WERI-Rb-1 (cell line): ENCODE results near the gene SIGLEC8.
"Not testable (repeated sequence)": the region's sequence is repeated elsewhere in the genome, so short reads cannot be mapped to it uniquely, and the experiment has no call there.

Experiments
- DNase-seq: peaks from one replicate; pipeline ENCODE4 v3.0.0-alpha.2; 2020
- H3K27ac ChIP-seq: fragments of 250-450 bp; sonication (Bioruptor Pico); 2 replicates; pipeline ENCODE4 v1.5.1; 2020; ENCODE audit warnings: mild to moderate bottlenecking, moderate library complexity
- H3K27me3 ChIP-seq: fragments of 250-450 bp; sonication (Bioruptor Pico); 2 replicates; pipeline ENCODE4 v1.5.1; 2021; ENCODE audit warnings: mild to moderate bottlenecking, low read depth, moderate library complexity; ENCODE audit not compliant: insufficient read depth, severe bottlenecking
- H3K36me3 ChIP-seq: fragments of 250-450 bp; sonication (Bioruptor Pico); 2 replicates; pipeline ENCODE4 v1.5.1; 2020; ENCODE audit warnings: mild to moderate bottlenecking, moderate library complexity
- H3K4me3 ChIP-seq: 2 replicates; pipeline ENCODE4 v1.5.1; 2011; ENCODE audit warnings: low read depth, mild to moderate bottlenecking, control low read depth, low read length
- H3K9me3 ChIP-seq: fragments of 250-450 bp; sonication (Bioruptor Pico); 2 replicates; pipeline ENCODE4 v1.5.1; 2021; ENCODE audit warnings: mild to moderate bottlenecking, moderate library complexity; ENCODE audit not compliant: severe bottlenecking
- CTCF ChIP-seq: IDR thresholded peaks from 2 replicates; pipeline ENCODE4 v1.5.1; 2011; ENCODE audit warnings: low read depth, mild to moderate bottlenecking, control low read depth, inconsistent platforms, low read length

The SIGLEC8 gene

GRCh38 chr19:51503286-51503817 is 45.1 kb upstream of the SIGLEC8 start:
- TF ChIP-seq CTCF: no peak
- Histone ChIP-seq H3K27me3 (peaks cover 87% of the 10 kb centered on the region), H3K36me3 (no peaks in the 10 kb centered on the region), H3K4me3 (no peak overlapping the region), H3K27ac (no peak overlapping the region), H3K9me3 (no peaks in the 10 kb centered on the region)
- no peak for DNase-seq

GRCh38 chr19:51501594-51502263 is 43.5 kb upstream of the SIGLEC8 start, which contains the start of gene SIGLEC12:
TSS of gene SIGLEC12 (minus strand) at chr19:51501800. CDS start at chr19:51501733, 67 bp downstream.
- H3K27me3 ChIP-seq: peaks cover 89% of the 10 kb centered on the region
- H3K4me3 ChIP-seq: no peak within 1 kb of the TSS
- TF ChIP-seq CTCF: no peak
- no peaks in the 10 kb centered on the region for H3K9me3 ChIP-seq
- no peak within 1 kb of the TSS for H3K27ac ChIP-seq
- H3K36me3 ChIP-seq: no peaks in the 10 kb centered on the region
- no peak for DNase-seq

GRCh38 chr19:51500931-51501330 is 42.7 kb upstream of the SIGLEC8 start:
- H3K4me3 ChIP-seq, H3K9me3 ChIP-seq: not testable (repeated sequence)

GRCh38 chr19:51497666-51498065 is 39.4 kb upstream of the SIGLEC8 start:
- H3K36me3 ChIP-seq: no peaks in the 10 kb centered on the region
- TF ChIP-seq CTCF: no peak
- H3K9me3 ChIP-seq: no peaks in the 10 kb centered on the region
- DNase-seq: no peak
- no peak overlapping the region for H3K27ac ChIP-seq
- peaks cover 84% of the 10 kb centered on the region for H3K27me3 ChIP-seq
- H3K4me3 ChIP-seq: no peak overlapping the region

More at GRCh38 chr19:51500931-51501330, 42.7 kb upstream of the SIGLEC8 start:
- H3K27ac ChIP-seq, DNase-seq, H3K36me3 ChIP-seq: not testable (repeated sequence)
- peaks cover 89% of the 10 kb centered on the region for H3K27me3 ChIP-seq

- H3K27me3 ChIP-seq: peaks cover 89% of the 10 kb centered on the region
- no peak for DNase-seq
Observed at GRCh38 chr19:51493776-51494175, 35.5 kb upstream of the SIGLEC8 start.

GRCh38 chr19:51491586-51491985 is 33.3 kb upstream of the SIGLEC8 start:
- DNase-seq: no peak
- no peak for TF ChIP-seq CTCF
- Histone ChIP-seq H3K4me3 (no peak overlapping the region), H3K36me3 (no peaks in the 10 kb centered on the region), H3K9me3 (no peaks in the 10 kb centered on the region), H3K27ac (no peak overlapping the region), H3K27me3 (peaks cover 85% of the 10 kb centered on the region)

More at GRCh38 chr19:51493776-51494175, 35.5 kb upstream of the SIGLEC8 start:
- no peaks in the 10 kb centered on the region for H3K9me3 ChIP-seq
- H3K27ac ChIP-seq: no peak overlapping the region
- no peaks in the 10 kb centered on the region for H3K36me3 ChIP-seq
- no peak for TF ChIP-seq CTCF
- no peak overlapping the region for H3K4me3 ChIP-seq
